Activated CD4-positive, alpha-beta T cell treated with anti-CD3 and anti-CD28 coated beads, Interleukin-2, amount 50 U/mL, for 1 hour (primary cell): Measurements from ENCODE around the gene CHKA.
A peak's percentile ranks its signal among the peaks of the same experiment; 100 is the strongest.

Experiments used
- DNase-seq: peaks from one replicate; pipeline ENCODE4 v3.0.0-alpha.2; 2020

Gene CHKA

GRCh38 chr11:68012044-68012842 lies 108.9 kb downstream of the CHKA start:
- DNase-seq = no peak

- no peak for DNase-seq
Observed at GRCh38 chr11:68011051-68011943, 109.9 kb downstream of the CHKA start.

- no peak for DNase-seq
Observed at GRCh38 chr11:68010090-68011041, 110.8 kb downstream of the CHKA start, which contains the start of gene ALDH3B1. Gene ALDH3B1 (plus strand): TSS chr11:68010327. CDS start chr11:68015298, 4,971 bp downstream.

GRCh38 chr11:68009391-68010089 lies 111.6 kb downstream of the CHKA start:
- no peak for DNase-seq

GRCh38 chr11:68008381-68009337 lies 112.5 kb downstream of the CHKA start:
- DNase-seq = no peak

- no peak for DNase-seq
Observed at GRCh38 chr11:68007498-68008380, 113.4 kb downstream of the CHKA start.

- DNase-seq = no peak
Observed at GRCh38 chr11:68006606-68007166, 114.5 kb downstream of the CHKA start.

- DNase-seq = no peak
Observed at GRCh38 chr11:68004551-68005335, 116.4 kb downstream of the CHKA start.

GRCh38 chr11:68003846-68004550 lies 117.2 kb downstream of the CHKA start, which contains the start of gene UNC93B1:
Gene UNC93B1 (minus strand): TSS chr11:68004097. CDS start chr11:68004043, 54 bp downstream.
- peak; percentile 73 for DNase-seq

GRCh38 chr11:68002938-68003845 lies 118.0 kb downstream of the CHKA start:
- DNase-seq = peak; percentile 63
